ENCODE measurements around the gene DYNC1H1. TPM values are rescaled to one million over a fixed set of nuclear protein-coding genes. Genes with fewer than 3 reads are reported as not detected.
"Not testable (repeated sequence)": the region's sequence is repeated elsewhere in the genome, so short reads cannot be mapped to it uniquely, and the experiment has no call there.

The DYNC1H1 gene
- total RNA-seq, 3 donors from 2014 or later = 198 to 211 (median 204) TPM

DNA sequence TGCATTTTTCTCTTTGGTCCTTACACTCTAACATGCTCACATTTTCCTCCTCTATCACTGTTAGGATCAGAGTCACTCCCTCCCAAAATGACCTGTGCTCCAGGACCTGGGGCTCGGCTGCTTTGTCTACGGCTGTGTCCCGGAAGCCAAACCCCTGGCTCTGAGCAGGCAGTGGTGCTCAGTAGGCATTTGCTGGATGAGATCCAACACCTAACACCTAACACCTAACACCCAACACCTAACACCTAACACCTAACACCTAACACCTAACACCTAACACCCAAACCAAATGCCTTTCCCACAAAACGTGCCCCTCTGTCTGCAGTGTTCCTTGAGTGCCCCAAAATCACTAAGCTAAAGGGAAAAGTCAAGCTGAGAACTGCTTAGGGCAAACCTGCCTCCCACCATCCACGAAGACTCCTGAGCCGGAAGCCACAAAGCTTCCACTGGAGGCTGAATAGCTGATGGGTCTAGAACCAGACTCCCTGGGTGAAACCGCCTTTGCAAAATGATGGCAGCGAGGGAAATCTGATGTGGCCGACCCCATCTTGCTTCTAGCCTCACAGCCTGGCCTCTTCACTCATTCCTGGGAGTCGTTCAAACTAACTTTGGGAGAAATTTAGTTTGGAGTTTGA lies 93.2 kb downstream of the DYNC1H1 start:
- ATAC-seq (peak in 1 of 2 donors; percentile 46), DNase-seq (no peak)
- Mint-ChIP-seq H3K4me3 (no peak overlapping the region), H3K9me3 (no peaks in the 10 kb centered on the region), H3K4me1 (ENCODE audit: low read depth) (peaks cover 15% of the 10 kb centered on the region), H3K36me3 (ENCODE audit: insufficient read depth) (peaks cover 8% of the 10 kb centered on the region), H3K27me3 (ENCODE audit: low read depth) (no peaks in the 10 kb centered on the region)

DNA sequence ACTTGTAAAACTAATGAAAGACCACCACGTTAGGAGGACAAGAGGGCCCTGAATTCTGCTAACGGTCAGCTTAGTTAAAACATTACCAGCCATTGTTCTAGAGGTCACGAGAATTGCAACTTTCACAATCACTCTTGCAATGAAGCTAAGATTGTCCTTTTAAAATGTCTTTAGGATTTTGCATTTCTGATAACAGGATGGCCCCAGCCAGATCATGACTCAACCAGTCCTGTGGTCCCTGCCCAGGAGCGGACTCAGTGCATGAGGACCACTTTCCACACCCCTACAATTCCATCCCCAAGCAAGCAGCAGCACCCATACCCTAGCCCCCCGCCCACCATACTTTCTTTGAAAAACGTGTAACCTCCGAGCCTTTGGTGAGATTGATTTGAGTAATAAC lies 93.8 kb downstream of the DYNC1H1 start:
- ATAC-seq = no peak
- no peaks in the 10 kb centered on the region for H3K27me3 Mint-ChIP-seq (ENCODE audit: low read depth)
- H3K4me3 Mint-ChIP-seq = no peak overlapping the region
- no peak for DNase-seq
- no peaks in the 10 kb centered on the region for H3K9me3 Mint-ChIP-seq
- H3K36me3 Mint-ChIP-seq (ENCODE audit: insufficient read depth) = peaks cover 5% of the 10 kb centered on the region
- peaks cover 15% of the 10 kb centered on the region for H3K4me1 Mint-ChIP-seq (ENCODE audit: low read depth)

DNA sequence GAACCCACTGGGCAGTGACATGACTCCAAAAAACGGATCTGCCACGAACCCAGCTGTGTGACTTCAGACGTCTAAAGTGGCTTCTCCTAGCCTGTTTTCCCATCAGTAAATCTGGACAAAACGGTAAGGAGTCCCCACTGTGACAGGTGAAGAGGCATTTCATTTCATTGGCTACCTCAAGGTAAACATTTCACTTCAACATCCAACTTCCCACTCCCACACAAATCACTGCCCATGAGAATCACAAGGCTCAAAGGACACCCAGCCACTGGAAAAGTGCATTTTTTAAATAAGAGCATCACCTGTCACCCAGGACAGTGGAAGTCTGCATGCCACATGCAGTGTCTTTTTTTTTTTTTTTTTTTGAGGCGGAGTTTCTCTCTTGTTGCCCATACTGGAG lies 94.6 kb downstream of the DYNC1H1 start:
- Mint-ChIP-seq H3K9me3 (no peaks in the 10 kb centered on the region), H3K36me3 (ENCODE audit: insufficient read depth) (peaks cover 5% of the 10 kb centered on the region)

DNA sequence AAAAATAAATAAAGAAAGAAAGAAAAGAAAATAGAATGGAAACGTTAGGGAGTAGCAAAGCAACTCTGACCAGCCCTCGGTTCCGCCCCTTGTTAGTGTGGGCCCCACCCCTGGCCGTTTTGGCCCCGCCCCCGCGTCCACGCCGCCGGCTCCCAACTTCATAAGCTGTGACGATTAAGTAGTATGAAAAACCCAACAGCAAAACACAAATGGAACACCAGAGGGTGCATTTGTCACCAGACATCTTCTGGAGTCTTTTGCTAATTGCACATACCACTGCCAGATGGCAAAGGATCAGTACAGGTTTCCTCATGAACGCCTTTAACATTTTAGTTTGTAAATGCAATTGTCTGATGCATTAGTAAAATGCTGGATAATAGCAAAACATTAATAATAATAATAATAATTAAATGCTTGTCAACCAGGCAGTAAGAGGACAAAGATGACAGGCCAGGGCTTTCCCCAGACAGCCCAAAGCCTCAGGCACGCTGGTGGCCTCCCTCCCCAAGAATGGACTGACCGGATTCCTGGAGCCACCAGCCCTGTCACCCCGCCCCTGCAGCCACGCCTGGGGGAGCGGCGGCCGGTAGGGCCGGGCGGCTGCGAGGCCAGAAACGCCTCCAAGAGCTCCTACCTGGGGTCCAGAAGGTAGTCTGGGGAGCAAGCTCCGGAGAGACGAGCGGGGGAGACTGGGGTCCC lies 98.9 kb downstream of the DYNC1H1 start:
- DNase-seq = peak; percentile 64
- peak; percentile 90 to 95 for ATAC-seq
- H3K4me3 Mint-ChIP-seq = no peak overlapping the region

More for the DNA sequence above, 94.6 kb downstream of the DYNC1H1 start:
- DNase-seq = no peak
- Mint-ChIP-seq H3K4me1 (ENCODE audit: low read depth) (peaks cover 15% of the 10 kb centered on the region), H3K27me3 (ENCODE audit: low read depth) (no peaks in the 10 kb centered on the region), H3K4me3 (no peak overlapping the region)
- ATAC-seq = no peak

DNA sequence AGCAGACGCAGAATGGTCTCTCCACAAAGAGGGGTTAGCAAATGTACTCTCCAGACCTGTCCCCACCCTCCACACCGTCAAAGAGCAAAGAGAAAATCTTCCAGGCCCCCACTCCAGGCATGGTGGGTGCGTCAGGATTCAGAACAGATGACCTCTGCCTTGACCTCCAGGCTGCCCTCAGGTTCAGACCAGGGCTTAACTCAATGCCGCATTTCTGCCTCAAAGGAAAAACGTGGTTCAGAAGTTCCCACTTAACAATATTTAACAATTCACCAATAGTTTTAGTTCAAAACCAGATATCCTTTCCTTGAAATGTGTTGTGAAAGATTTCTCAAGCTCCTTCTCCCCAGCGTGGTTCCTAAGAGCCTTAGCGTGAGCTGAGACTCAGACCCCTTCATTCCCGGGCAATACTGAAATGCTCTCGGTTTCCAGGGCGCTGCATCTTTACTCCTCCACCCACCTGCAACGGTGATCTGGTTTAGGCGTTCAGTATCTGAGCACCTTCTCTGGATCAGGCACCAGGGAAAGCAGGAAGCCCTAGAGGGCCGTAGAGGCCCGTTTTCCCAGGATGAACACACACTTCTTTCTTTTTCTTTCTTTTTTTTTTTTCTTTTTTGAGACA lies 99.5 kb downstream of the DYNC1H1 start:
- Mint-ChIP-seq H3K9me3 (no peaks in the 10 kb centered on the region), H3K4me1 (ENCODE audit: low read depth) (peaks cover 4% of the 10 kb centered on the region), H3K27me3 (ENCODE audit: low read depth) (no peaks in the 10 kb centered on the region), H3K36me3 (ENCODE audit: insufficient read depth) (no peaks in the 10 kb centered on the region), H3K4me3 (no peak overlapping the region)
- DNase-seq (no peak), ATAC-seq (no peak)

More for the DNA sequence above, 98.9 kb downstream of the DYNC1H1 start:
- H3K27me3 Mint-ChIP-seq (ENCODE audit: low read depth) = no peaks in the 10 kb centered on the region
- no peaks in the 10 kb centered on the region for H3K9me3 Mint-ChIP-seq
- peaks cover 5% of the 10 kb centered on the region for H3K4me1 Mint-ChIP-seq (ENCODE audit: low read depth)
- no peaks in the 10 kb centered on the region for H3K36me3 Mint-ChIP-seq (ENCODE audit: insufficient read depth)

DNA sequence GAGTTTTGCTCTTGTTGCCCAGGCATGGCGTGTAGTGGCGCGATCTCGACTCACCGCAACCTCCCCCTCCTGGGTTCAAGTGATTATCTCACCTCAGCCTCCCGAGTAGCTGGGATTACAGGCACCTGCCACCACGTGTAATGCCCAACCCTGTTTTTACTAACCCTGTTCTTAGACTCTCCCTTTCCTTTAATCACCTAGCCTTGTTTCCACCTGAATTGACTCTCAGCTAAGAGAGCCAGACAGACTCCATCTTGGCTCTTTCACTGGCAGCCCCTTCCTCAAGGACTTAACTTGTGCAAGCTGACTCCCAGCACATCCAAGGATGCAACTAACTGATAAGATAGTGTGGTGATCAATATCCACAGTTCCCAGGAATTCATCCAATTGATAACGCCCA lies 100.2 kb downstream of the DYNC1H1 start:
- H3K9me3 Mint-ChIP-seq; H3K4me1 Mint-ChIP-seq (ENCODE audit: low read depth); H3K27me3 Mint-ChIP-seq (ENCODE audit: low read depth); ATAC-seq; H3K4me3 Mint-ChIP-seq; H3K36me3 Mint-ChIP-seq (ENCODE audit: insufficient read depth); DNase-seq: not testable (repeated sequence)

DNA sequence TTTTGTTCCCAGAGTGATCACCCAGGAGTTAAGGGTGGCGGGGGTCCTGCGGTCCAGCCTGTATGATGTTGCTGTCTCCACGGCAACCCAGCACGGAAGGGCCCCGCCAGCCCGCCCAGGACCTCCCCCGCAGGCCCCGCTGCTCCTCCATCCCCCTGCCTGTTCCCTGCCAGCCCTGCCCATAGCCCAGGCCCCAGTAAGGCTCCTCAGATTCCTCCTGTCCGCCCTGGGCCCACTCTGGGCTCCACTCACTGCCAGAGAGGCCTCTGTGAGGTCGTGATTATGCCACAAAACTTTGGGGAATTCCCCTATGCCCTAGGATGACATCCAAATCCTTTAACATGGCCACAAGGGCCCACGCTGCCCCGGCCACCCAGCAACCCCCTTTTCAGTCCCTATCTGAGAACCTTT lies 101.7 kb downstream of the DYNC1H1 start:
- DNase-seq (no peak), ATAC-seq (peak in 1 of 2 donors; percentile 27)
- Mint-ChIP-seq H3K27me3 (ENCODE audit: low read depth) (no peaks in the 10 kb centered on the region), H3K36me3 (ENCODE audit: insufficient read depth) (no peaks in the 10 kb centered on the region), H3K4me3 (no peak overlapping the region), H3K9me3 (no peaks in the 10 kb centered on the region), H3K4me1 (ENCODE audit: low read depth) (peaks cover 4% of the 10 kb centered on the region)

DNA sequence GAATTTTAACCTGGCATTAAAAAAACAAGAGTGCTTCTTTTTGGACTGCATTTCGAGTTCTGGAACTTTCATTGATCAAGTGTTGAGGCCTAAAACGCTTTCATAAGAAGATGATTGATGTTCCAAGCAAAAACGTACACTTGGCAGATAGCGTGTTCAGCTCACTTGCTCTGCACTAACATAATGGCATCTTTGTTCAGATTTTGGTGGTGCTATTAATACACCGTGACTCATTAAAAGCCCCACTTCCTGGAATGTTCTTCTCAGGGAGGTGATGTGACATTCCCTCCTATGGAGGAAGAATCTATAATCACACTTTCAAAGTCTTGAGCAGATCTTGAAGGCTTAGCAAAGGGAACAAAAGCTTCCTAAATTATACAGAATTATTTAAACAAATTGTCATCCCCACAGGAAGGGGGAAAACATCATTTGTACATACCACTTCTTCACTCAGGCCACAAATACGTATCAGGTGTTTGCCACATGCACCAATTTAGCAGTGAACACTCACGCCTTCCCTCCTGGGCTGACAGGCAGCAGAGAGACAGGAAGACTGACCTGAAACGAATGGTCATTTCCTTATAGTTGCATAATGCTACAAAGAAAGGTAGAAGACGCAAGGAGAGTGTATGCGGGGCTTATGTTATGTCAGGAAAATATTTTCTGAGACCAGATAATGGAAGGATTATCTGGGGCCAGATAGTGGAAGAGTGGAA lies 107.1 kb downstream of the DYNC1H1 start:
- Mint-ChIP-seq H3K9me3 (peaks cover 3% of the 10 kb centered on the region), H3K36me3 (ENCODE audit: insufficient read depth) (peaks cover 3% of the 10 kb centered on the region), H3K4me3 (no peak overlapping the region), H3K4me1 (ENCODE audit: low read depth) (peaks cover 4% of the 10 kb centered on the region), H3K27me3 (ENCODE audit: low read depth) (no peaks in the 10 kb centered on the region)
- no peak for ATAC-seq
- DNase-seq = no peak

DNA sequence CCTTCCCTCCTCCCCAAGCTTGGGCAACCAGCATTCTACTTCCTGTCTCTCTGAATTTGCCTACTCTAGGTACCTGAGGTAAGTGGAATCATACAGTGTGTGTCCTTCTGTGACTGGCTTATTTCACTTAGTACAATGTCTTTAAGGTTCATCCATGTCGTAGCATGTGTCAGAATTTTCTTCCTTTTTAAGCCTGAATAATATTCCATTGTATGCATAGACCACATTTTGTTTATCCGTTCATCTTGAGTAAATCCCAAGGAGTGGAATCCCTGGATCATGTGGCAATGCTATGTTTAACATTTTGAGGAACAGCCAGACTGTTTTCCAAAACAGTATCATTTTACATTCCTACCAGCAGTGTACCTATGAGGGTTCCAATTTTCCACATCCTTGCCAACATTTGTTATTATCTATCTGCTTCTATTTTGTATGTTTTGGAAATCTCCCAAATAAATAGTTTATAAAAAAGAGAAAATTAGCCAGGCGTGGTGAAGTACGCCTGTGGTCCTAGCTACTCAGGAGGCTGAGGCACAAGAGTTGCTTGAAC lies 110.1 kb downstream of the DYNC1H1 start:
- H3K4me1 Mint-ChIP-seq (ENCODE audit: low read depth) = peaks cover 7% of the 10 kb centered on the region
- H3K4me3 Mint-ChIP-seq = no peak overlapping the region
- peaks cover 3% of the 10 kb centered on the region for H3K9me3 Mint-ChIP-seq
- ATAC-seq = no peak
- H3K27me3 Mint-ChIP-seq (ENCODE audit: low read depth) = no peaks in the 10 kb centered on the region
- DNase-seq = no peak
- peaks cover 13% of the 10 kb centered on the region for H3K36me3 Mint-ChIP-seq (ENCODE audit: insufficient read depth)

DNA sequence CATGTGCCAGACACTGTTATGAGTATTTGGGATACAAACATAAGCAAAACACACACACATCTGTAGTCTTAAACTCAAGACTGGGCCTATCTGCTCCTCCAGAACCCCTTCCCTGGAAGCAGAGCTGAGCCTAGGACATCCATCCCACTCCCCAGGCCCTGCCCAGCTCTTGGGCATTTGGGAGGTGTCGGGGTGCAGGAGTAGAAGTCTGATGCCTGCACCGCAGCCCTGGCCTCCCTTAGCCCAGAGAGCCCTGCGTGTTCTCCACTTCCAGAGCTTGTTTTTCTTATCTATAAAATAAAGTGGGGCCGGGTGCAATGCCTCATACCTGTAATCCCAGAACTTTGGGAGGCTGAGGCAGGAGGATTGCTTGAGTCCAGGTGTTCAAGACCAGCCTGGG lies 110.8 kb downstream of the DYNC1H1 start:
- Mint-ChIP-seq H3K4me1 (ENCODE audit: low read depth) (peaks cover 8% of the 10 kb centered on the region), H3K4me3 (no peak overlapping the region), H3K27me3 (ENCODE audit: low read depth) (no peaks in the 10 kb centered on the region), H3K9me3 (peaks cover 3% of the 10 kb centered on the region), H3K36me3 (ENCODE audit: insufficient read depth) (peaks cover 20% of the 10 kb centered on the region)
- no peak for ATAC-seq
- no peak for DNase-seq

DNA sequence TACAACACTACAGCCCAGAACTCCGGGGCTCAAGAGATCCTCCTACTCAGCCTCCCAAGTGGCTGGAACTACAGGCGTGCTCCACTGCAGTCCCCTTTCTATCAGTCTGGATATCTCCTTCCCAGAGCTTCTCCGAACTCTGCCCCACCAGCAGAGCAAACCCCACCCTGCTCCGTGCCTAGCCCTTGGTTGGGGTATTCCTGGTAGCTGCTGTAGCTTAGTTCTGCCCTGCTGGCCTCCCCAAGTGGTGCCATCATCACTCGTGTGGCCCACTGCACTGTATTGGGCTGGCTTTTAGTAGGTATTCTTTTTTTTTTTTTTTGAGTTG lies 113.0 kb downstream of the DYNC1H1 start:
- Mint-ChIP-seq H3K36me3 (ENCODE audit: insufficient read depth) (peaks cover 41% of the 10 kb centered on the region), H3K27me3 (ENCODE audit: low read depth) (no peaks in the 10 kb centered on the region), H3K9me3 (peaks cover 3% of the 10 kb centered on the region), H3K4me1 (ENCODE audit: low read depth) (peaks cover 20% of the 10 kb centered on the region), H3K4me3 (no peak overlapping the region)
- no peak for DNase-seq
- peak in 1 of 2 donors; percentile 19 for ATAC-seq

DNA sequence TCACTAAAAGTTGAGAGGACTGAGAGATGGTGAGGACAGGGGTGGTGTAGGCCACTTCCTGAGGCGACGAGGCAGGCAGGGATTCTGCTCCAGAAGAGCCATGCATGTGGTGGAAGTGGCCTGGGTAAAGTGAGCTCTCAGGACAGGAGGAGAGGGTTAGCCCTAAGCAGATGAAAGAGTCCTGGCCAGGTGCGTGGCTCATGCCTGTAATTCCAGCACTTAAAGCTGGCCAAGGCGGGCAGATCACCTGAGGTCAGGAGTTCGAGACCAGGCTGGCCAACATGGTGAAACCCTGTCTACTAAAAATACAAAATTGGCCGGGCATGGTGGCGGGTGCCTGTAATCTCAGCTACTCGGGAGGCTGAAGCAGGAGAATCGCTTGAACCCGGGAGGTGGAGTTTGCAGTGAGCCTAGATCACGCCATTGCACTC lies 114.0 kb downstream of the DYNC1H1 start:
- Mint-ChIP-seq H3K4me1 (ENCODE audit: low read depth) (peaks cover 31% of the 10 kb centered on the region), H3K36me3 (ENCODE audit: insufficient read depth) (peaks cover 50% of the 10 kb centered on the region)
- not testable (repeated sequence) for H3K9me3 Mint-ChIP-seq; H3K4me3 Mint-ChIP-seq; H3K27me3 Mint-ChIP-seq (ENCODE audit: low read depth); DNase-seq
- peak in 1 of 2 donors; percentile 6 for ATAC-seq

DNA sequence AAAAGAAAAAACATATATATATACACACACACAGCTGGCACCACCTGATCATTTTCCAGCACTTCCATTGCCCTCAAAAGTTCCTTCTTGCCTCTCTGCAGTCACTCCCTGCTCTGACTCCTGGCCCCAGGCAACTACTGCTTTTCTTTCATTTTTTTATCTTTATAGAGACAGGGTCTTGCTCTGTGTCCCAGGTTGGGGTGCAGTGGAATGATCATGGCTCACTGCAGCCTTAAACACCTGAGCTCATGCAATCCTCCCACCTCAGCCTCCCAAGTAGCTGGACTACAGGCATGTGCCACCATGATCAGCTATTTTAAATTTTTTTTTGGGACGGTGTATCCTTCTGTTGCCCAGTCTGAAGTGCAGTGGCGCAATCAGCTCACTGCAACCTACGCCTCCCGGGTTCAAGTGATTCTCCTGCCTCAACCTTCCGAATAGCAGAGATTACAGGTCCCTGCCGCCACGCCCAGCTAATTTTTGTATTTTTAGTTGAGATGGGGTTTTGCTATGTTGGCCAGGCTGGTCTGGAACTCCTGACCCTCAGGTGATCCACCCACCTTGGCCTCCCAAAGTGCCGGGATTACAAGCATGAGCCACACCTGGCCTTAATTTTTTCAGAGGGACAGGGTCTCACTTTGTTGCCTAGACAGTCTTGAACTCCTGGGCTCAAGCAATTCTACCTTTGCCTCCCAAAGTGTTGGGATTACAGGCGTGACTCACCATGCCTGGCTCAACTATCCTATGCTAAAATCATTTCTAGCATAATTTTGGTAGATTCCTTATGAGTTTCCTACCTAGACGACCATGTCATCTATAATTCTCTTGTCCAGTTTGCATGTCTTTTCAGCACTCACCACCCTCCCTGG lies 114.7 kb downstream of the DYNC1H1 start:
- Mint-ChIP-seq H3K9me3 (peaks cover 3% of the 10 kb centered on the region), H3K4me1 (ENCODE audit: low read depth) (peaks cover 37% of the 10 kb centered on the region), H3K27me3 (ENCODE audit: low read depth) (no peaks in the 10 kb centered on the region), H3K4me3 (no peak overlapping the region), H3K36me3 (ENCODE audit: insufficient read depth) (peaks cover 57% of the 10 kb centered on the region)
- peak in 1 of 2 donors; percentile 4 for ATAC-seq
- no peak for DNase-seq

DNA sequence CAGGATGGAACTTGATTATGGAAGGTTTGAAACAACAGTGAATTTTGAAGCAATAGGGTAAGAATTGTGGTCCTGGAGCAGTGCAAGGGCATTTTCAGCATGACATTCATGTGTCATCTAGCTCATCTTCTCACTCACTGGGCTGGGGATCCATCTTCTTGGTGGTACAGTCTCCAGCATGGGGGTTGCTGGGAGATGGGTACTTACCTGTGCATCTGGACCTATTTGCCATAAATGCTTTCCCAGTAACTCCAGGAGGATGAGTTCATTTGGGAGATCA lies 115.3 kb downstream of the DYNC1H1 start:
- no peak for DNase-seq
- Mint-ChIP-seq H3K27me3 (ENCODE audit: low read depth) (no peaks in the 10 kb centered on the region), H3K9me3 (no peaks in the 10 kb centered on the region), H3K4me1 (ENCODE audit: low read depth) (peaks cover 43% of the 10 kb centered on the region), H3K36me3 (ENCODE audit: insufficient read depth) (peaks cover 60% of the 10 kb centered on the region), H3K4me3 (no peak overlapping the region)
- no peak for ATAC-seq

All from activated T-cell treated with anti-CD3 and anti-CD28 coated beads, Interleukin-2, amount 50 U/mL, for 4 hours (primary cell).